GM23248 (cell line): ENCODE measurements around the gene MACROD2. TPM values are rescaled to one million over a fixed set of nuclear protein-coding genes. Genes with fewer than 3 reads are reported as not detected.

Experiments used
- DNase-seq: peaks from one replicate; pipeline ENCODE4 v3.0.0-alpha.2; 2015
- H2AFZ ChIP-seq: fragments of 200-600 bp; sonication (generic); 2 replicates; pipeline ENCODE4 v1.6.1; 2016; ENCODE audit warnings: antibody characterized with exemption
- H3F3A ChIP-seq: fragments of 200-600 bp; sonication (generic); 2 replicates; pipeline ENCODE4 v1.6.1; 2016; ENCODE audit warnings: mild to moderate bottlenecking, antibody characterized with exemption, mixed run types; ENCODE audit not compliant: insufficient read depth
- H3K27ac ChIP-seq: fragments of 200-600 bp; sonication (generic); 2 replicates; pipeline ENCODE4 v1.5.1; 2016; ENCODE audit warnings: mild to moderate bottlenecking
- H3K27me3 ChIP-seq: fragments of 200-600 bp; sonication (generic); replicated peaks from 2 replicates; pipeline ENCODE4 v1.6.1; 2016; ENCODE audit warnings: mild to moderate bottlenecking; ENCODE audit not compliant: insufficient read depth
- H3K36me3 ChIP-seq: fragments of 200-600 bp; sonication (generic); 2 replicates; pipeline ENCODE4 v1.6.1; 2016; ENCODE audit warnings: low read depth, mild to moderate bottlenecking
- H3K4me1 ChIP-seq: fragments of 200-600 bp; sonication (generic); 2 replicates; pipeline ENCODE4 v1.6.1; 2016; ENCODE audit warnings: mild to moderate bottlenecking; ENCODE audit not compliant: insufficient read depth
- H3K4me2 ChIP-seq: fragments of 200-600 bp; sonication (generic); one replicate; pipeline ENCODE4 v1.6.1; 2016; ENCODE audit warnings: mild to moderate bottlenecking; ENCODE audit not compliant: unreplicated experiment
- H3K4me3 ChIP-seq: fragments of 200-600 bp; sonication (generic); 2 replicates; pipeline ENCODE4 v1.5.1; 2016; ENCODE audit warnings: mild to moderate bottlenecking
- H3K79me2 ChIP-seq: fragments of 200-600 bp; sonication (generic); 2 replicates; pipeline ENCODE4 v1.6.1; 2016; ENCODE audit warnings: mild to moderate bottlenecking; ENCODE audit not compliant: insufficient read depth
- H3K9ac ChIP-seq: fragments of 200-600 bp; sonication (generic); 2 replicates; pipeline ENCODE4 v1.6.1; 2016; ENCODE audit warnings: mild to moderate bottlenecking
- H3K9me2 ChIP-seq: fragments of 200-600 bp; sonication (generic); 2 replicates; pipeline ENCODE4 v1.6.1; 2016; ENCODE audit warnings: mixed run types, mild to moderate bottlenecking, moderate library complexity; ENCODE audit not compliant: insufficient read depth
- H3K9me3 ChIP-seq: fragments of 200-600 bp; sonication (generic); one replicate; pipeline ENCODE4 v1.6.1; 2017; ENCODE audit warnings: low read depth
- H4K20me1 ChIP-seq: fragments of 200-600 bp; sonication (generic); 2 replicates; pipeline ENCODE4 v1.6.0; 2016; ENCODE audit not compliant: insufficient read depth
- EZH2 ChIP-seq: fragments of 200-600 bp; sonication (generic); IDR thresholded peaks from 2 replicates; pipeline ENCODE4 v1.6.1; 2018; ENCODE audit warnings: antibody characterized with exemption, mild to moderate bottlenecking; ENCODE audit not compliant: insufficient read depth, poor library complexity, severe bottlenecking
- EZH2phosphoT487 ChIP-seq: fragments of 200-600 bp; sonication (generic); IDR thresholded peaks from 2 replicates; pipeline ENCODE4 v1.6.1; 2018; ENCODE audit warnings: antibody characterized with exemption, moderate library complexity, mild to moderate bottlenecking, low read depth; ENCODE audit not compliant: insufficient read depth
- WGBS, 2 experiments: methylation state at CpG; one replicate each; pipeline ENCODE4 v1.1.6; 2015 to 2017; ENCODE audit warnings: low lambda C conversion rate in 2 of 2, low coverage in 1 of 2; ENCODE audit errors: missing lambda C conversion rate in 2 of 2; 5-methylcytosine and 5-hydroxymethylcytosine counted together
- in situ Hi-C: fragments of 300-500 bp; cut with MboI; formaldehyde crosslinking; loops from 2 replicates; pipeline ENCODE4 v1.15.0; 2020
- polyA plus RNA-seq: library from polyadenylated mRNA; unstranded; fragments of >200 nt; fragmentation: Nextera tagmentation; extraction: Ambion mirVana; gene quantifications from 2 replicates; pipeline ENCODE4 v1.2.1, GENCODE V29; 2016
- total RNA-seq: library from RNA; depleted of rRNA; stranded (reverse); fragments of >200 nt; shearing (Covaris generic); gene quantifications from 2 replicates; pipeline ENCODE4 v1.2.3, GENCODE V29; 2014

MACROD2 gene
- total and polyA plus RNA-seq, 2 experiments from 2014 or later = 1.1 to 3.1 TPM

- no peaks in the 10 kb centered on the region for H3K9me3 ChIP-seq
- TF ChIP-seq EZH2phosphoT487 = no peak
- in situ Hi-C loops = no loop called here
- no peaks in the 10 kb centered on the region for H3F3A ChIP-seq
- H3K9ac ChIP-seq = no peak overlapping the region
- H3K27me3 ChIP-seq = 0 out of 2 replicates have a peak, but pooled peaks cover 4% of the 10 kb centered on the region
- no peaks in the 10 kb centered on the region for H3K79me2 ChIP-seq
- no peaks in the 10 kb centered on the region for H4K20me1 ChIP-seq
- H3K4me1 ChIP-seq = no peaks in the 10 kb centered on the region
- no peak for DNase-seq
- no peak overlapping the region for H3K4me2 ChIP-seq
- H3K4me3 ChIP-seq = no peak overlapping the region
- 57 to 59% methylated on average over 6 of the region's 6 CpGs for WGBS, 2 experiments
- no peak overlapping the region for H2AFZ ChIP-seq
- H3K9me2 ChIP-seq = no peaks in the 10 kb centered on the region
- no peaks in the 10 kb centered on the region for H3K36me3 ChIP-seq
- no peak overlapping the region for H3K27ac ChIP-seq
These were observed 1082.5 kb downstream of the MACROD2 start for GRCh38 chr20:15077733-15078250.

DNA sequence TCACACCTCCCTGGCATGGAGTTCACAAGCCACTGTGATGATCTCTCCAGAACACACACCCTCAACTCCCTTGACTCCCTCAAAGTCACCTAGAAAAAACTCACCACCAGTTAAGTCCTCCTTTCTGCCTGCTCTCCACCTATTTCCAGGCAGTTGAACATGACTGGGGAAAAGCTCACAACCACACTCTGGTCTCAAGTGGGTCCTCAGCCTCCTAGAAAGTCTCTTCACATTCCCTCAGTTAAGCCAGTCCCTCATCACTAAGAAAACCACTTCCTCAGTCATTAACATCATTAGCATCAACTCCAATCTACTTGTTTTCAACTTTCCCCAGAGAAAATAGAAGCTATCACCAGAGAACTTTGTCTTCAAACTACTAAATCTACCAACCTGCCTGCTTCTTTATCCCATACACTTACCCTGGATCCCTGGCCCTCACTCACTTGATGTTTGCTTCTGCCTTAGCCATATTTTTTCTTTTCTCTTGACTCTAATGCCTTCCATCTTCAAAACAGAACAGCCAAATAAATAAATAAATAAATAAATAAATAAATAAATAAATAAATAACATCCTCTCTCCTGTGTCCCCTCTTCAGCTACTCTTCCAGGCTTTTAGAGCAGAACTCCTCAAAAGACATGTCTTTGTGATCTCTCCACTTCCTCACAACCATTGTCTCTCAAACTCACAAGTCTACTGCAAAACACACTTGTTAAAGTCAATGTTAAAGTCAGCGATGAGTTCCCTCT lies 1084.5 kb downstream of the MACROD2 start:
- DNase-seq = no peak
- H3K4me3 ChIP-seq = no peak overlapping the region
- no peak overlapping the region for H3K9ac ChIP-seq
- H3K79me2 ChIP-seq = no peaks in the 10 kb centered on the region
- H2AFZ ChIP-seq = no peak overlapping the region
- H3K9me2 ChIP-seq = no peaks in the 10 kb centered on the region
- no peak overlapping the region for H3K27ac ChIP-seq
- in situ Hi-C loops = no loop called here
- no peaks in the 10 kb centered on the region for H3F3A ChIP-seq
- no peaks in the 10 kb centered on the region for H4K20me1 ChIP-seq
- no peaks in the 10 kb centered on the region for H3K36me3 ChIP-seq
- H3K4me1 ChIP-seq = no peaks in the 10 kb centered on the region
- H3K4me2 ChIP-seq = no peak overlapping the region
- TF ChIP-seq EZH2 (no peak), EZH2phosphoT487 (no peak)
- H3K27me3 ChIP-seq = 0 out of 2 replicates have a peak, but pooled peaks cover 4% of the 10 kb centered on the region
- H3K9me3 ChIP-seq = no peaks in the 10 kb centered on the region
- 93 to 95% methylated on average over 1 of the region's 1 CpG for WGBS, 2 experiments

DNA sequence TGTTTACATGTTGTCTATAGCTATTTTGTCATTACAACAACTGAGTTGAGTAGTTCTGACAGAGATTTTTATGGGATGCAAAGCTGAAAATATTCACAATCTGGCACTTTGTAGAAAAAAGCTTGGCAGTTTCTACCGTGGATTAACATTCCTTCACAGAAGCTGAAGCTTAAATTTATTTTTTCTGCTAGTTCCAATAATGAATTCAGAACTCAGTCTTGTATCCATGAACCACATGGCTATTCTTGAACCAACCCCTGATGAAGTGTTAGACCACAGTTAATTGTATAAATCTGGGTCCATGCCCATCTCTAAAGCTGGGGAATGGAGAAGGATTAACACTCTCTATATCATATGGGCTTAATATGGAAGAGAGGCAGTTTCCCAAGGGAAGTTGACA lies 1085.9 kb downstream of the MACROD2 start:
- Histone ChIP-seq H3K27ac (no peak overlapping the region), H3F3A (no peaks in the 10 kb centered on the region), H3K79me2 (no peaks in the 10 kb centered on the region), H3K9me3 (no peaks in the 10 kb centered on the region), H3K9me2 (no peaks in the 10 kb centered on the region), H3K36me3 (no peaks in the 10 kb centered on the region), H3K4me1 (no peaks in the 10 kb centered on the region), H2AFZ (no peak overlapping the region), H3K27me3 (0 out of 2 replicates have a peak, but pooled peaks cover 4% of the 10 kb centered on the region), H3K4me3 (no peak overlapping the region), H3K9ac (no peak overlapping the region), H3K4me2 (no peak overlapping the region), H4K20me1 (no peaks in the 10 kb centered on the region)
- no peak for DNase-seq
- in situ Hi-C loops = no loop called here
- TF ChIP-seq EZH2phosphoT487 = no peak
- TF ChIP-seq EZH2 = no peak
- WGBS, 2 experiments = 4 to 5% methylated on average over 1 of the region's 1 CpG

DNA sequence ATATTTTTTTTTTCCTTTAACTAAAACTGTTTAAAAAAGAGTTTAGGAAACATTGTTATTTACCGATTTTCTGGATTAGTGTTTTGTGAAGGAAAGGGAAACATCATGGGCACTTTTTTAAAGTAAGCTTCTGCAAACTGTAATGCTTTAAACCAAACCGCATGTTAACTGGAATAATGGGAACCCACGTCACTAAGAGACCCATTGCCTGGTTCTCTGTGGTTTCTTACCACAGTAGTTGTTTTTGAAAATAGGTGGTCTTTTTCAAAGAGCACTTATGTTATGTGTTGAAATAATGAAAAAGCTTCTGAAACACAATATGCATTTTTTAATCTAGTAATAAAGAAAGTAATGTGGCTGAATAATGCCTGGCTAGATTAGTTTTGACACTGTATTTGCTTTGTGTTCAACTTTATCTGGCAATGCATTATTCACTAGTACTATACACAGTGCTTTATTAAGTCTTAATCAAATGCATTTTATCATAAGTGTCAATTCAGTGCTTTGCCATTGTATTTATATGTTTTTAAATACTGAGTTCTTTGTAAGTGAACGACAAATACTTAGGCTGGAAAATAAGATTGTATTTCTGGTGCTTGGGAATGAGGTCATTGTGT lies 1096.2 kb downstream of the MACROD2 start:
- DNase-seq = no peak
- H3K79me2 ChIP-seq = no peaks in the 10 kb centered on the region
- H3K4me3 ChIP-seq = no peak overlapping the region
- H3K9ac ChIP-seq = no peak overlapping the region
- H3K9me3 ChIP-seq = no peaks in the 10 kb centered on the region
- no peaks in the 10 kb centered on the region for H3K9me2 ChIP-seq
- H3K27me3 ChIP-seq = no peaks in the 10 kb centered on the region
- no peaks in the 10 kb centered on the region for H3F3A ChIP-seq
- H3K4me2 ChIP-seq = no peak overlapping the region
- no peak overlapping the region for H2AFZ ChIP-seq
- TF ChIP-seq EZH2phosphoT487 (no peak), EZH2 (no peak)
- H3K36me3 ChIP-seq = no peaks in the 10 kb centered on the region
- H3K4me1 ChIP-seq = no peaks in the 10 kb centered on the region
- WGBS, 2 experiments = 83 to 86% methylated on average over 4 of the region's 4 CpGs
- H4K20me1 ChIP-seq = no peaks in the 10 kb centered on the region
- in situ Hi-C loops = no loop called here
- H3K27ac ChIP-seq = no peak overlapping the region
